ENCODE results near the gene IFT88.
A peak's percentile ranks its signal among the peaks of the same experiment; 100 is the strongest.

Gene IFT88

GRCh38 chr13:20607015-20607414 is 40.1 kb downstream of the IFT88 start:
- POLR2A ChIA-PET = no interaction called here
- CTCF ChIA-PET = no interaction called here
- no peak overlapping the region for H3K4me3 ChIP-seq (ENCODE audit: low read depth, low read length)
- TF ChIP-seq CTCF (IDR thresholded peaks at IDR 0.05; ENCODE audit: insufficient read depth, low read length, missing control alignments) = no peak
- DNase-seq (ENCODE audit: low read depth, low spot score) = no peak

GRCh38 chr13:20608438-20609020 is 41.6 kb downstream of the IFT88 start:
- POLR2A ChIA-PET = no interaction called here
- no peak for DNase-seq (ENCODE audit: low read depth, low spot score)
- no peak for TF ChIP-seq CTCF (IDR thresholded peaks at IDR 0.05; ENCODE audit: insufficient read depth, low read length, missing control alignments)
- H3K4me3 ChIP-seq (ENCODE audit: low read depth, low read length) = no peak overlapping the region
- CTCF ChIA-PET = no interaction called here

DNA sequence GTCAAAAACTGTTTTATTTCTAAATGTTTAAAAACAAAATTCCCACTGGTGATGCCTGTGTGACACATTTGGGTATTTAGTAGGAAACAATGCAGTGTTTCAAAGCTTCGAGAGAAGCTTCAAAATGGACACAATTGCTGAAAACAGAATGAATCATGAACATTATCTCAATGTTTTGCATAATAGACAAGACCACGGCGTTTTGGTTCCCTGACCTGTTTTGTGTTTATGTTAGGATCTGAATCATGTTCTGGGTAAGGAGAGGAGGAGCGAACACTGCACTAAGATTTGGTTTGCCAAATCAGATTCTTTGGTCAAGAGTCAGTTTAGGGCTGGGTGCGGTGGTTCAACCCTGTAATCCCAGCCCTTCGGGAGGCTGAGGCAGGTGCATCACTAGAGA is 42.2 kb downstream of the IFT88 start:
- TF ChIP-seq CTCF (IDR thresholded peaks at IDR 0.05; ENCODE audit: insufficient read depth, low read length, missing control alignments) = no peak
- DNase-seq (ENCODE audit: low read depth, low spot score) = peak; percentile 2
- no peak overlapping the region for H3K4me3 ChIP-seq (ENCODE audit: low read depth, low read length)
- ChIA-PET POLR2A (no interaction called here), CTCF (no interaction called here)

GRCh38 chr13:20610006-20610405 is 43.0 kb downstream of the IFT88 start:
- TF ChIP-seq CTCF (IDR thresholded peaks at IDR 0.05; ENCODE audit: insufficient read depth, low read length, missing control alignments) = no peak
- H3K4me3 ChIP-seq (ENCODE audit: low read depth, low read length) = no peak overlapping the region
- ChIA-PET POLR2A (no interaction called here), CTCF (no interaction called here)
- DNase-seq (ENCODE audit: low read depth, low spot score) = no peak

DNA sequence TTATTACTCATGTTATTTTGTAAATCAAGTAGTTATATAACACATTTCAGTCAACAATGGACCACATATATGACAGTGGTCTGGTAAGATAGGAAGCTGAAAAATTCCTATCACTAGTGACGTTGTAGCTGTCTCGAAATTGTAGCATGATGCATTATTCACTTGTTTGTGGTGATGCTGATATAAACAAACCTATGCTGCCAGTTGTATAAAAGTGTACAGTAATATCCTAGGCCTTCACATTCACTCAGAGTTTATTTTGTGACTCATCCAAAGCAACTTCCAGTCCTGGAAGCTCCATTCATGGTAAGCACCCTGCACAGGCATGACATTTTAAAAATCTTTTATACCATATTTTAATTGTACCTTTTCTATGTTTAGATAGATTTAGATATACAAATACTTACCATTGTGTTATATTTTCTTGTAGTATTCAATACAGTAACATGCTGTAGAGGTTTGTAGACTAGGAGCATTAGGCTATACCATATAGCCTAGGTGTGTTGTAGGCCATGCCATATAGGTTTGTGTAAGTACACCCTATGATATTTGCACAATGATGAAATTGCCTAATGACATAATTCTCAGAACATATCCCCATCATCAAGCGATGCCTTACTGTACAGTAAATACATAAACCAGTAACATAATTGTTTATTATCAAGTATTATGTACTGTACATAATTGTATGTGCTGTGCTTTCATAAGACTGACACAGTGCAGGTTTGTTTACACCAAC is 49.3 kb downstream of the IFT88 start:
- DNase-seq (ENCODE audit: low read depth, low spot score) = peak; percentile 75
- no peak for TF ChIP-seq CTCF (IDR thresholded peaks at IDR 0.05; ENCODE audit: insufficient read depth, low read length, missing control alignments)
- ChIA-PET CTCF (no interaction called here), POLR2A (no interaction called here)
- H3K4me3 ChIP-seq (ENCODE audit: low read depth, low read length) = no peak overlapping the region

DNA sequence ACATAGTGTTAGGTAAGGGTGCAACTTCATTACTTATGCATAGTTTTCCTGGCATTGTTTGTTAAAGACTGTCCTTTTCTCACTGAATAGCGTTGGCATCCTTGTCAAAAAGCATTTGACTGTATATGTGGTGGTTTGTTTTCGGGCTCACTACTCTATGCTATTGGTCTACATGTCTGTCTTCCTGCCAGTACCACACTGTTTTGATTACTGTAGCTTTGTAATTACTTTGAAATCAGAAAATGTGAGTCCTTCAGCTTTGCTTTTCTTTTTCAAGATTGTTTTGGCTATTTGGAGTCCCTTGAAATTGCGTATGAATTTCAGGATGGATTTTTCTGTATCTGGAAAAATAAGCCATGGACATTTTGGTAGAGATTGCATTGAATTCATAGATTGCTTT is 56.0 kb downstream of the IFT88 start:
- no peak for DNase-seq (ENCODE audit: low read depth, low spot score)
- no peak for TF ChIP-seq CTCF (IDR thresholded peaks at IDR 0.05; ENCODE audit: insufficient read depth, low read length, missing control alignments)
- ChIA-PET POLR2A (no interaction called here), CTCF (no interaction called here)
- no peak overlapping the region for H3K4me3 ChIP-seq (ENCODE audit: low read depth, low read length)
